Osteoblast (primary cell): Measurements from ENCODE around the gene IFNGR1. TPM values are rescaled to one million over a fixed set of nuclear protein-coding genes. Genes with fewer than 3 reads are reported as not detected.

ENCODE experiments used
- DNase-seq: peaks from one replicate; pipeline ENCODE4 v3.0.0; 2011; ENCODE audit warnings: low spot score, mixed read lengths; ENCODE audit not compliant: insufficient read length; ENCODE audit errors: missing footprints
- H2AFZ ChIP-seq: 2 replicates; pipeline ENCODE4 v1.6.0; 2011; ENCODE audit warnings: mild to moderate bottlenecking, low read length
- H3K27ac ChIP-seq: 2 replicates; pipeline ENCODE4 v1.5.1; 2011; ENCODE audit warnings: mild to moderate bottlenecking, low read depth, low read length, moderate library complexity
- H3K27me3 ChIP-seq: 2 replicates; pipeline ENCODE4 v1.6.0; 2012; ENCODE audit warnings: mild to moderate bottlenecking, control low read depth, inconsistent platforms, low read length, moderate library complexity; ENCODE audit not compliant: insufficient read depth
- H3K36me3 ChIP-seq: 2 replicates; pipeline ENCODE4 v1.5.1; 2011; ENCODE audit warnings: mild to moderate bottlenecking, low read length, control low read depth, moderate library complexity; ENCODE audit not compliant: insufficient read depth
- H3K4me1 ChIP-seq: 2 replicates; pipeline ENCODE4 v1.5.1; 2011; ENCODE audit warnings: mild to moderate bottlenecking, low read length, control low read depth, moderate library complexity; ENCODE audit not compliant: insufficient read depth
- H3K4me2 ChIP-seq: 2 replicates; pipeline ENCODE4 v1.6.0; 2011; ENCODE audit warnings: mild to moderate bottlenecking, low read length; ENCODE audit not compliant: insufficient read depth
- H3K4me3 ChIP-seq: fragments of 200-600 bp; sonication (generic); 3 replicates; pipeline ENCODE4 v1.5.1; 2012; ENCODE audit warnings: mild to moderate bottlenecking, low read length, inconsistent platforms; ENCODE audit not compliant: insufficient read depth
- H3K79me2 ChIP-seq: 2 replicates; pipeline ENCODE4 v1.6.0; 2012; ENCODE audit warnings: mild to moderate bottlenecking, low read length, control low read depth, inconsistent platforms; ENCODE audit not compliant: insufficient read depth
- H3K9me3 ChIP-seq: 2 replicates; pipeline ENCODE4 v1.5.1; 2011; ENCODE audit warnings: low read depth, low read length, control low read depth
- H4K20me1 ChIP-seq: 2 replicates; pipeline ENCODE4 v1.6.0; 2012; ENCODE audit warnings: mild to moderate bottlenecking, low read length, control low read depth; ENCODE audit not compliant: insufficient read depth
- total RNA-seq: library from RNA; depleted of rRNA; stranded (reverse); fragments of >200 nt; gene quantifications from 2 replicates; pipeline ENCODE4 v1.2.3, GENCODE V29; 2012
- TF ChIP-seq, protein P1 (sequence below): IDR thresholded peaks from 2 replicates; pipeline ENCODE4 v1.5.1; 2011; ENCODE audit warnings: mild to moderate bottlenecking, low read depth, low read length, moderate library complexity; ENCODE audit errors: extremely low read depth

Gene IFNGR1
- total RNA-seq, 1 donor: 62.6 TPM

DNA sequence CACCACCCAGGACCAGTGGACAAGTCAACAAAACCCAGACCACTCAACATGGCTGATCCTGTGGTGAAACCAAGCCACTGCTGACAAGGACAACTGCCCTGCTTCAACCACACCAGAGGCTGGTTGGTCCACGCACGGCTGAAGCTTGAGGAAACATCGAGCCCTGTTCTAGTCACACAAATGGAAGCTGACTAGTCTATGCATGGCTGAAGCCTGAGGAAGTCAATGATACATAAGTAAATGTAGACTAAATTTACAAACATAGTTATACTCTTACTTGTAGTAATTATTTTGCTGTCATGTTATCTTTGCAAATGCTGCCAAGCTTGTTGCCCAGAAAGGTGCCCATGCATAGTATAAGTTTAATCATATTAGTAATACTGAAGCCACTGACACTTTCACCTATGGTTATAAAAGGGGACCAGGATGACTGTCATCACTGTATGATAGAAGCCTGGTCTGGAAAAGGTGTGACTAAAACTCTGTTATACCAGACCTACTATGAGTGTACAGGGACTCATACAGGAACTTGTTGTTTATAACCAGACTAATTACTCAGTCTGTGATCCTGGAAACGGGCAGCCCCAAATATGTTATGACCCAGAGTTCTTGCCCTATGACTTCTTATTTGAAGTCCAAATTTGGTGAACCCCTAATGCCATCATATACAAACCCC, 51.3 kb downstream of the IFNGR1 start:
- H3K36me3 ChIP-seq: no peaks in the 10 kb centered on the region
- no peak overlapping the region for H2AFZ ChIP-seq
- H3K79me2 ChIP-seq: no peaks in the 10 kb centered on the region
- H4K20me1 ChIP-seq: no peaks in the 10 kb centered on the region
- DNase-seq: no peak
- peaks cover 4% of the 10 kb centered on the region for H3K27me3 ChIP-seq
- H3K4me2 ChIP-seq: no peak overlapping the region
- H3K9me3 ChIP-seq: peaks cover 4% of the 10 kb centered on the region
- no peak overlapping the region for H3K27ac ChIP-seq
- TF ChIP-seq, protein P1, sequence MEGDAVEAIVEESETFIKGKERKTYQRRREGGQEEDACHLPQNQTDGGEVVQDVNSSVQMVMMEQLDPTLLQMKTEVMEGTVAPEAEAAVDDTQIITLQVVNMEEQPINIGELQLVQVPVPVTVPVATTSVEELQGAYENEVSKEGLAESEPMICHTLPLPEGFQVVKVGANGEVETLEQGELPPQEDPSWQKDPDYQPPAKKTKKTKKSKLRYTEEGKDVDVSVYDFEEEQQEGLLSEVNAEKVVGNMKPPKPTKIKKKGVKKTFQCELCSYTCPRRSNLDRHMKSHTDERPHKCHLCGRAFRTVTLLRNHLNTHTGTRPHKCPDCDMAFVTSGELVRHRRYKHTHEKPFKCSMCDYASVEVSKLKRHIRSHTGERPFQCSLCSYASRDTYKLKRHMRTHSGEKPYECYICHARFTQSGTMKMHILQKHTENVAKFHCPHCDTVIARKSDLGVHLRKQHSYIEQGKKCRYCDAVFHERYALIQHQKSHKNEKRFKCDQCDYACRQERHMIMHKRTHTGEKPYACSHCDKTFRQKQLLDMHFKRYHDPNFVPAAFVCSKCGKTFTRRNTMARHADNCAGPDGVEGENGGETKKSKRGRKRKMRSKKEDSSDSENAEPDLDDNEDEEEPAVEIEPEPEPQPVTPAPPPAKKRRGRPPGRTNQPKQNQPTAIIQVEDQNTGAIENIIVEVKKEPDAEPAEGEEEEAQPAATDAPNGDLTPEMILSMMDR: no peak
- H3K4me1 ChIP-seq: no peaks in the 10 kb centered on the region
- H3K4me3 ChIP-seq: no peak overlapping the region

DNA sequence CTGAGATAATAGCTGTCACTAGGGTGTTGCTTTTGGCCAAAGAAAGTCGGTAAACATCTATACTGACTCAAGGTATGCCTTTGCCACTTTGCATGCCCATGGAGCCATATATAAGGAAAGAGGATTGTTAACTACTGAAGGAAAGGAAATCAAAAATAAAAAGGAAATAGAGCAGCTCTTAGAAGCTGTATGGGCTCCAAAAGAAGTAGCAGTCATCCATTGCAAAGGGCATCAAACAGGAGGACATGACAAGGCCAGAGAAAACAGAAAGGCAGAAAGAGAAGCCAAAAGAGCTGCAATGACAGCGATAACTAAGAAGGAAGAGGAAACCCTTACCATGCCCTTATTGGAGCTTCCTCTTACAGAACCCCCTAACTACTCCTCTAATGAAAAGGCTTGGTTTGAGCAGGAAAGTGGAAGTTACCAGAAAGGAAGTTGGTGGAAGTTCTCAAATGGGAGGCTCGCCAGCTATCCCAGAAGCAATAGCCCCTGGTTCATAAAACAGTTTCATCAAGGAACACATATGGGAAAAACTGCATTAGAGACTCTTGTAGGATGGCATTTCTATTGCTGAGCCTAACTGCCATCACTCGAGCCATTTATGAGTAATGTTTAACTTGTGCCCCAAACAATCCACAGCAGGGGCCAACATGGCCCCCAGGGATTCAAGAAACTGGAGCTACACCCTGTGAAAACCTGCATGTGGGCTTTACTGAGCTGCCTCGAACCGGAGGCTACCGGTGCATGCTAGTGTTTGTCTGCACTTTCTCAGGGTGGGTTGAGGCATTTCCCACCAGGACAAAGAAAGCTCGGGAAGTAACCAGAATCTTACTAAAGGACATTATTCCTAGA, 52.7 kb downstream of the IFNGR1 start:
- no peak overlapping the region for H3K4me3 ChIP-seq
- DNase-seq: no peak
- H3K9me3 ChIP-seq: peaks cover 4% of the 10 kb centered on the region
- H3K36me3 ChIP-seq: no peaks in the 10 kb centered on the region
- no peaks in the 10 kb centered on the region for H4K20me1 ChIP-seq
- H3K4me2 ChIP-seq: no peak overlapping the region
- no peak overlapping the region for H2AFZ ChIP-seq
- peaks cover 4% of the 10 kb centered on the region for H3K27me3 ChIP-seq
- no peaks in the 10 kb centered on the region for H3K79me2 ChIP-seq
- H3K27ac ChIP-seq: no peak overlapping the region
- TF ChIP-seq, protein P1: no peak
- no peaks in the 10 kb centered on the region for H3K4me1 ChIP-seq

DNA sequence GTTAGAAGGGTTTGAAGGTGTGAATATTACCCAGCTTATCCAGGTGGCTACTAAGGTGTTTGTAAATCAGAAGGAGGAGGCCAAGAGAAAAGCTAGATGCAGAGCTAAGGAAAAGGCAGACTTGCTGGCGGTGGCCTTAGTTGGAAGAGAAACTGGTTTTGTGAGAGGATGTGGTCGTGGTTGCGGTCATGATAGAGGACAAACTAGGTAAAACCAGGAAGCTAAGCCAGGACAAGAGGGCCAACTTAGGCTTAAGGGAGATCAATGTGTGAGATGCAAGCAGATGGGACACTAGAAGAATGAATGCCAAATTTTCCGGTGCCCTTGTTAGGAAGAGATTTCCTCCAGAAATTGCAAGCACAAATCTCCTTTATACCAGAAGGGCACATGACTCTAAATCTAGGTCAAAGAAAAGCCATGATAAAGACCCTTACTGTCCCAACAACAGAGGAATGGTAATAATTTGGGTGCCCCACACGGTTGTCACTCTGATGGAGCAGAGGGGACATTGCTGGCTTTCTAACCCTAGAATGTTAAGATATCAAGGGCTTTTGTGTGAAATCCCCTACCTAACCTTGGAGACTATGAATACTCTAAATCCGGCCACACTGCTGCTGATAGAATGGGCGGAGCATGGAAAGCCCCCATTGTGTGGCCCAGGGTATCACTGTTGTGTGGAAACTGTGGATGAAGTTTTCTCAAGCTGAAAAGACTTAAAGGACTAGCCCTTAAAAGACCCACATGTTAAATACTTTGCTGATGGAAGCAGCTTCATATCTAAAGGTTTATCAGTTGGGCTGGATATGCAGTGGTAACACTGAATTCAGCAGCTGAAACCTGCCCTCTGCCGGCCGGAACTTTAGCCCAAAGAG, 53.6 kb downstream of the IFNGR1 start:
- Histone ChIP-seq H3K36me3 (no peaks in the 10 kb centered on the region), H3K4me2 (no peak overlapping the region), H3K79me2 (no peaks in the 10 kb centered on the region), H3K4me1 (peaks cover 3% of the 10 kb centered on the region), H3K9me3 (peaks cover 4% of the 10 kb centered on the region), H2AFZ (no peak overlapping the region), H3K4me3 (no peak overlapping the region), H3K27ac (no peak overlapping the region), H3K27me3 (peaks cover 4% of the 10 kb centered on the region), H4K20me1 (no peaks in the 10 kb centered on the region)
- no peak for DNase-seq
- TF ChIP-seq, protein P1: peak; percentile 34
